LNCAP (cell line): ENCODE measurements around the gene CES2.

ENCODE experiments used
- TF ChIP-seq, protein P1 (sequence below): fragments of 450-650 bp; IDR thresholded peaks from 2 replicates; pipeline ENCODE4 v1.5.1; 2017; ENCODE audit warnings: mild to moderate bottlenecking

Gene CES2

GRCh38 chr16:66899310-66899944 lies 35.9 kb upstream of the CES2 start:
- TF ChIP-seq, protein P1, sequence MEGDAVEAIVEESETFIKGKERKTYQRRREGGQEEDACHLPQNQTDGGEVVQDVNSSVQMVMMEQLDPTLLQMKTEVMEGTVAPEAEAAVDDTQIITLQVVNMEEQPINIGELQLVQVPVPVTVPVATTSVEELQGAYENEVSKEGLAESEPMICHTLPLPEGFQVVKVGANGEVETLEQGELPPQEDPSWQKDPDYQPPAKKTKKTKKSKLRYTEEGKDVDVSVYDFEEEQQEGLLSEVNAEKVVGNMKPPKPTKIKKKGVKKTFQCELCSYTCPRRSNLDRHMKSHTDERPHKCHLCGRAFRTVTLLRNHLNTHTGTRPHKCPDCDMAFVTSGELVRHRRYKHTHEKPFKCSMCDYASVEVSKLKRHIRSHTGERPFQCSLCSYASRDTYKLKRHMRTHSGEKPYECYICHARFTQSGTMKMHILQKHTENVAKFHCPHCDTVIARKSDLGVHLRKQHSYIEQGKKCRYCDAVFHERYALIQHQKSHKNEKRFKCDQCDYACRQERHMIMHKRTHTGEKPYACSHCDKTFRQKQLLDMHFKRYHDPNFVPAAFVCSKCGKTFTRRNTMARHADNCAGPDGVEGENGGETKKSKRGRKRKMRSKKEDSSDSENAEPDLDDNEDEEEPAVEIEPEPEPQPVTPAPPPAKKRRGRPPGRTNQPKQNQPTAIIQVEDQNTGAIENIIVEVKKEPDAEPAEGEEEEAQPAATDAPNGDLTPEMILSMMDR: no peak

GRCh38 chr16:66899945-66900710 lies 35.2 kb upstream of the CES2 start:
- TF ChIP-seq, protein P1: no peak

DNA sequence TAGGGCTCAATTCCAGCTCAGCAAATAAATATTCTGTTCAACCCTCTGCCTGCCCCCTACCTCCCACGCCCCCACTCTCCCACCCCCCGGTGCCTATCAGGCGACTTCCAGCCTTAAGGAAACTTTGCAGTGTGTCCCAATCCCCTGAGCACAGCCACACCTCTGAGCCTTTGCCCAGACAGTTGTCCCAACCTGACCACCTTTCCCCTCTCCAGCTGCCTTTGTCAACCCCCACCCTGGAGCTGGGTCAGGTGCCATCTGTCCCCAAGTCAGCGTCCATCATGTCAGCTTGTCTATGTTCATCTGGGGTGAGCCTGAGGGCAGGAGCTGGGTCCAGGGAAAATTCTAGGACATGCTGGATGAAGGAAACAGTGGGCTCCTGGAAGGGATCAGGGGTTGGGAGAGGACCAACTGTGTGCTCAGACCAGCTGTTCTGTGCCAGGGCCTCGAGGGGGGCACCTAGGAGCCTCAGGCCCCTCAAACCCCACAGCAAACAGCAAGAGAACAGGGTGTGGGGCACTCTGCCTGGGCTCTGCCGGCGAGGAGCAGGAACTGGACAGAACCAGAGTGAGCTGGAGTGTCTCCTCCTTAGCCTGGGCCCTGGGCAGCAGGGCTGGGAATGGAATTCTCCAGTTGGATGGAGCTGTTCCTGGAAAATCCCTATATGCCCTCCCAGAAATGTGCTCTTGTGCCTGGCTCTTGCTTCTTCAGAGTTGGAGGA lies 34.4 kb upstream of the CES2 start:
- TF ChIP-seq, protein P1: no peak

DNA sequence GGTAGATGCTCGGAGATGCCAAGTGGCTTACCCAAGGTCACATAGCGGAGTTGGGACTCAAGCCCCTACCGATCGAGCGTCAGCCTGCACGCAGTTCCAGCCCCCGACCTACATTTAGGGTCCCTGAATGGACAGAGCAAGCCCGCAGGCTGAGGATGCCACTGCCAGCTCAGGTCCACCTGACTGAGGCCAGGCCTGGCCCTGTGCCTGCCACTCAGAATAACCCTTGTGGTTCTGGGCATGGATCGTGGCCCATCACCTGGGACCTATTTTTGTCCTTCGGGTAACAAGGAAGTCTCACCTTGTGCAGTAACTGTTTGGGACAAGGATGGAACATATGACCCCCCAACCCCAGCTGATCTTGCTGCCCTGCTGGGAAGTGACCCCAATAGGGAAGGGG lies 33.7 kb upstream of the CES2 start:
- TF ChIP-seq, protein P1: no peak

GRCh38 chr16:66902648-66903543 lies 32.4 kb upstream of the CES2 start:
- TF ChIP-seq, protein P1: no peak

DNA sequence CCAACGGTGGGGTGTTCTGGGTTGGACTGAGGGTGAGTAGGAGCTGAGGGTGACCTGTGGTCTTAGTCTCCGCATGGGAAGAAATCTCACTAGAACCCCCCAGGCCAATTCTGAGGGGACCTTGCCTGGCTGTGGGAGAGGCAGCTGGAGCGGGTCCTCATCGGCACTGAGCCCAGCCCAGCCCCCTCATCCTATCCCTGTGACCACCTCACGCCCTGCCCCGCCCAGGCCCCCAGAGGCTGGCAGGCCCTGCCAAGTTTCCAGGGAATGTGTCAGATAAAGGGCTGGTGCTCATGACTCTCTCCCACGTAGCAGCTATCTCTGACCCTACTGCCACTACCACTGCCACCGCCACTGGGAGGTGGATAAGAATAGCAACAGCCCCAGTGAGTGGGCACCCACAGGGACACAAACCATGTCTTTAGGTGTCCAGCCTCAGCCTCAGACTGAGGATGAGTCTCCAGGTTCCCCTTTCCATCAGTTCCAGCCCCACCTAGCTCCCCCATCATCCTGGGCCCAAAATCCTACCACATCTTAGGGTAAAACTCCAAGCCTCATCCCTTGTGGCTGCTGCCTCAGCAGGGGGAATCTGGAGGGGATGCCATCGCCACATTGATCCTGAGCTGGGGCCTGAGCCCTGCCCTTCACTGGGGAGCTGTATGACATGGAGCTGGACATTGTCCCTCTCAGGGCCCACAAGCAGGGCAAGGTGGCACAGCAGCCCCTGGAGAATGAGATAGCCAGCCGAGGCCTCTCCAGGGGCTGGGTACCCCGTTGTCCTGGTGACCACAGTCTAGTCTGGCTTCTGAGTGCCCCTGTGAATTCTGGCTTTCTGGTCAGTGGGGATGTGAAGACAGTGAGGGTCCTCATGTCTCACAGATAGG lies 31.5 kb upstream of the CES2 start:
- TF ChIP-seq, protein P1: no peak
